Naive B cell (primary cell): ENCODE results near the gene ODF4. TPM values are rescaled to one million over a fixed set of nuclear protein-coding genes. Genes with fewer than 3 reads are reported as not detected.

ENCODE experiments used
- ATAC-seq, 2 donors: fragments of 150-1000 bp; cut with Tn5 transposase; 2 replicates each; pipeline ENCODE4 v1.10.0; 2021; ENCODE audit warnings: low read depth in 2 of 2, mild to moderate bottlenecking in 2 of 2, moderate library complexity in 2 of 2
- DNase-seq: peaks from one replicate; pipeline ENCODE4 v3.0.0; 2022
- H3K27ac Mint-ChIP-seq, 6 donors: one replicate each; pipeline ENCODE4 v1.8.0; 2020 to 2022; ENCODE audit warnings: mild to moderate bottlenecking in 6 of 6, mixed read lengths in 6 of 6, moderate library complexity in 5 of 6, inconsistent platforms in 2 of 6
- H3K27me3 Mint-ChIP-seq, 3 donors: one replicate each; pipeline ENCODE4 v1.8.0; 2021 to 2022; ENCODE audit warnings: mixed read lengths in 3 of 3, mild to moderate bottlenecking in 1 of 3
- H3K36me3 Mint-ChIP-seq, 2 donors: one replicate each; pipeline ENCODE4 v1.8.0; 2020 to 2022; ENCODE audit warnings: mixed read lengths in 2 of 2, inconsistent platforms in 1 of 2, mild to moderate bottlenecking in 1 of 2
- H3K4me1 Mint-ChIP-seq, 3 donors: one replicate each; pipeline ENCODE4 v1.8.0; 2020 to 2022; ENCODE audit warnings: mixed read lengths in 3 of 3, inconsistent platforms in 1 of 3, mild to moderate bottlenecking in 1 of 3, moderate library complexity in 1 of 3
- H3K4me3 Mint-ChIP-seq, 8 donors: one replicate each; pipeline ENCODE4 v1.8.0; 2020 to 2022; ENCODE audit warnings: mild to moderate bottlenecking in 8 of 8, mixed read lengths in 8 of 8, moderate library complexity in 8 of 8, inconsistent platforms in 2 of 8
- H3K9me3 Mint-ChIP-seq, 7 donors: one replicate each; pipeline ENCODE4 v1.8.0; 2020 to 2022; ENCODE audit warnings: mixed read lengths in 7 of 7, mild to moderate bottlenecking in 5 of 7, inconsistent platforms in 2 of 7, moderate library complexity in 1 of 7
- polyA plus RNA-seq, 6 donors: library from polyadenylated mRNA; unstranded; fragments of 300-500 nt; fragmentation: Illumina TruSeq; gene quantifications; one replicate each; pipeline ENCODE4 v1.2.3, GENCODE V29; 2021; ENCODE audit warnings: low read depth in 6 of 6

ODF4 gene
- polyA plus RNA-seq, 6 donors from 2014 or later: not detected

GRCh38 chr17:8314797-8315763, 24.6 kb upstream of the ODF4 start:
- H3K36me3 Mint-ChIP-seq: no peaks in the 10 kb centered on the region
- no peak overlapping the region for H3K27ac Mint-ChIP-seq
- no peak for ATAC-seq
- DNase-seq: no peak
- H3K9me3 Mint-ChIP-seq: peaks cover 0 to under 1% (median 0%) of the 10 kb centered on the region in 7 donors
- peaks cover 8 to 71% (median 70%) of the 10 kb centered on the region in 3 donors for H3K27me3 Mint-ChIP-seq
- no peaks in the 10 kb centered on the region for H3K4me1 Mint-ChIP-seq
- no peak overlapping the region for H3K4me3 Mint-ChIP-seq

- Mint-ChIP-seq H3K27ac (no peak overlapping the region), H3K9me3 (peaks cover 0 to 2% (median 0%) of the 10 kb centered on the region in 7 donors), H3K4me3 (no peak overlapping the region), H3K4me1 (no peaks in the 10 kb centered on the region), H3K27me3 (peaks cover 11 to 71% (median 69%) of the 10 kb centered on the region in 3 donors), H3K36me3 (no peaks in the 10 kb centered on the region)
- ATAC-seq (no peak), DNase-seq (no peak)
Observed at GRCh38 chr17:8315764-8316217, 23.8 kb upstream of the ODF4 start.

GRCh38 chr17:8318010-8318935, 21.4 kb upstream of the ODF4 start:
- DNase-seq (no peak), ATAC-seq (no peak)

GRCh38 chr17:8320262-8320661, 19.4 kb upstream of the ODF4 start:
- H3K27ac Mint-ChIP-seq: peak overlapping the region in 3 of 6 donors; percentile 1 to 49 (median 40)
- peaks cover 0 to 2% (median 0%) of the 10 kb centered on the region in 7 donors for H3K9me3 Mint-ChIP-seq
- peaks cover 0 to 9% of the 10 kb centered on the region in 2 donors for H3K36me3 Mint-ChIP-seq
- DNase-seq: no peak
- H3K4me3 Mint-ChIP-seq: no peak overlapping the region
- H3K27me3 Mint-ChIP-seq: peaks cover 8 to 67% (median 61%) of the 10 kb centered on the region in 3 donors
- ATAC-seq: no peak
- peaks cover 0 to 7% (median 7%) of the 10 kb centered on the region in 3 donors for H3K4me1 Mint-ChIP-seq

More at GRCh38 chr17:8318010-8318935, 21.4 kb upstream of the ODF4 start:
- peaks cover 14 to 67% (median 62%) of the 10 kb centered on the region in 3 donors for H3K27me3 Mint-ChIP-seq
- no peaks in the 10 kb centered on the region for H3K36me3 Mint-ChIP-seq
- H3K4me3 Mint-ChIP-seq: no peak overlapping the region
- H3K27ac Mint-ChIP-seq: no peak overlapping the region
- H3K9me3 Mint-ChIP-seq: peaks cover 0 to 2% (median 0%) of the 10 kb centered on the region in 7 donors
- no peaks in the 10 kb centered on the region for H3K4me1 Mint-ChIP-seq

- no peak overlapping the region for H3K4me3 Mint-ChIP-seq
- H3K27me3 Mint-ChIP-seq: peaks cover 13 to 67% (median 61%) of the 10 kb centered on the region in 3 donors
- no peak overlapping the region for H3K27ac Mint-ChIP-seq
- H3K4me1 Mint-ChIP-seq: peaks cover 4 to 12% (median 8%) of the 10 kb centered on the region in 3 donors
- no peak for ATAC-seq
- peaks cover 0 to 2% (median 0%) of the 10 kb centered on the region in 7 donors for H3K9me3 Mint-ChIP-seq
- DNase-seq: no peak
- peaks cover 0 to 9% of the 10 kb centered on the region in 2 donors for H3K36me3 Mint-ChIP-seq
Observed at GRCh38 chr17:8320990-8321389, 18.6 kb upstream of the ODF4 start.

GRCh38 chr17:8322061-8322460, 17.6 kb upstream of the ODF4 start:
- peaks cover 0 to 9% of the 10 kb centered on the region in 2 donors for H3K36me3 Mint-ChIP-seq
- no peak overlapping the region for H3K27ac Mint-ChIP-seq
- H3K9me3 Mint-ChIP-seq: peaks cover 0 to 2% (median 0%) of the 10 kb centered on the region in 7 donors
- no peak for DNase-seq
- no peak for ATAC-seq
- H3K4me1 Mint-ChIP-seq: peaks cover 13 to 19% (median 18%) of the 10 kb centered on the region in 3 donors
- peaks cover 21 to 70% (median 66%) of the 10 kb centered on the region in 3 donors for H3K27me3 Mint-ChIP-seq
- H3K4me3 Mint-ChIP-seq: no peak overlapping the region

- H3K4me1 Mint-ChIP-seq: peaks cover 22 to 23% (median 22%) of the 10 kb centered on the region in 3 donors
Observed at GRCh38 chr17:8324132-8324531, 15.5 kb upstream of the ODF4 start.

GRCh38 chr17:8324923-8325322, 14.7 kb upstream of the ODF4 start:
- DNase-seq (no peak), ATAC-seq (no peak)
- Mint-ChIP-seq H3K36me3 (peaks cover 0 to 9% of the 10 kb centered on the region in 2 donors), H3K9me3 (peaks cover 0 to 2% (median 0%) of the 10 kb centered on the region in 7 donors), H3K27me3 (peaks cover 32 to 81% (median 64%) of the 10 kb centered on the region in 3 donors), H3K27ac (peak overlapping the region in 1 of 6 donors; percentile 45), H3K4me3 (no peak overlapping the region), H3K4me1 (peaks cover 22 to 23% (median 22%) of the 10 kb centered on the region in 3 donors)

More at GRCh38 chr17:8324132-8324531, 15.5 kb upstream of the ODF4 start:
- H3K36me3 Mint-ChIP-seq: peaks cover 0 to 9% of the 10 kb centered on the region in 2 donors
- H3K27ac Mint-ChIP-seq: no peak overlapping the region
- H3K4me3 Mint-ChIP-seq: no peak overlapping the region
- no peak for ATAC-seq
- no peak for DNase-seq
- H3K27me3 Mint-ChIP-seq: peaks cover 30 to 83% (median 69%) of the 10 kb centered on the region in 3 donors
- peaks cover 0 to 2% (median 0%) of the 10 kb centered on the region in 7 donors for H3K9me3 Mint-ChIP-seq

GRCh38 chr17:8326511-8327302, 12.9 kb upstream of the ODF4 start:
- H3K27ac Mint-ChIP-seq: peak overlapping the region in 1 of 6 donors; percentile 44
- H3K27me3 Mint-ChIP-seq: peaks cover 28 to 65% (median 54%) of the 10 kb centered on the region in 3 donors
- H3K36me3 Mint-ChIP-seq: peaks cover 0 to 9% of the 10 kb centered on the region in 2 donors
- peak overlapping the region; percentile 8 to 88 (median 77) for H3K4me3 Mint-ChIP-seq
- DNase-seq (peak; percentile 12), ATAC-seq (peak; percentile 49 to 52)
- H3K9me3 Mint-ChIP-seq: no peaks in the 10 kb centered on the region
- H3K4me1 Mint-ChIP-seq: peaks cover 22 to 23% (median 22%) of the 10 kb centered on the region in 3 donors

- peaks cover 34 to 65% (median 53%) of the 10 kb centered on the region in 3 donors for H3K27me3 Mint-ChIP-seq
- H3K4me3 Mint-ChIP-seq: peak overlapping the region in 7 of 8 donors; percentile 30 to 77 (median 64)
- peaks cover 22 to 24% (median 23%) of the 10 kb centered on the region in 3 donors for H3K4me1 Mint-ChIP-seq
- H3K9me3 Mint-ChIP-seq: no peaks in the 10 kb centered on the region
- DNase-seq (no peak), ATAC-seq (no peak)
- no peak overlapping the region for H3K27ac Mint-ChIP-seq
- H3K36me3 Mint-ChIP-seq: peaks cover 0 to 13% of the 10 kb centered on the region in 2 donors
Observed at GRCh38 chr17:8327303-8327649, 12.4 kb upstream of the ODF4 start.

GRCh38 chr17:8332128-8332527, 7.5 kb upstream of the ODF4 start:
- H3K9me3 Mint-ChIP-seq: no peaks in the 10 kb centered on the region
- H3K4me1 Mint-ChIP-seq: peaks cover 3 to 11% (median 6%) of the 10 kb centered on the region in 3 donors
- no peak for DNase-seq
- ATAC-seq: no peak
- peaks cover 0 to 7% of the 10 kb centered on the region in 2 donors for H3K36me3 Mint-ChIP-seq
- no peak overlapping the region for H3K27ac Mint-ChIP-seq
- H3K27me3 Mint-ChIP-seq: peaks cover 30 to 54% (median 42%) of the 10 kb centered on the region in 3 donors
- no peak overlapping the region for H3K4me3 Mint-ChIP-seq

GRCh38 chr17:8332688-8333087, 7.0 kb upstream of the ODF4 start:
- Mint-ChIP-seq H3K36me3 (peaks cover 0 to 7% of the 10 kb centered on the region in 2 donors), H3K27me3 (peaks cover 30 to 48% (median 40%) of the 10 kb centered on the region in 3 donors), H3K27ac (peak overlapping the region in 1 of 6 donors; percentile 65), H3K4me1 (peaks cover 1 to 8% (median 7%) of the 10 kb centered on the region in 3 donors), H3K4me3 (no peak overlapping the region), H3K9me3 (no peaks in the 10 kb centered on the region)
- ATAC-seq (no peak), DNase-seq (no peak)
